GM12878 (cell line): ENCODE measurements around the gene SFI1. TPM values are rescaled to one million over a fixed set of nuclear protein-coding genes. Genes with fewer than 3 reads are reported as not detected.

ENCODE experiments used
- ATAC-seq: fragments of 200-7000 bp; cut with Tn5 transposase; 3 replicates; pipeline ENCODE4 v1.9.1; 2020; ENCODE audit warnings: mild to moderate bottlenecking, moderate library complexity
- BruUV-seq: library from RNA; stranded (reverse); fragments of 400-500 nt; replicated peaks from 2 replicates; lab custom pipeline; 2021; lab: Mats Ljungman, UMichigan
- CTCF ChIA-PET: fragments of 300-600 bp; sonication (Branson Sonifier 250); formaldehyde crosslinking; extraction: SDS; loops from one replicate; lab custom pipeline; 2021; ENCODE audit warnings: inconsistent platforms; lab: Yijun Ruan, JAX
- POLR2A ChIA-PET: fragments of 350-600 bp; formaldehyde crosslinking; extraction: SDS; loops from one replicate; lab custom pipeline; 2021; ENCODE audit warnings: inconsistent platforms; lab: Charles Lee
- RAD21 ChIA-PET: fragments of 300-600 bp; sonication (Branson Sonifier 250); formaldehyde crosslinking; loops from one replicate; lab custom pipeline; 2023; ENCODE audit warnings: antibody characterized with exemption; ENCODE audit not compliant: unreplicated experiment; lab: Charles Lee
- SMC1A ChIA-PET: fragments of 300-600 bp; sonication (Branson Sonifier 250); formaldehyde crosslinking; loops from one replicate; lab custom pipeline; 2023; ENCODE audit not compliant: unreplicated experiment, uncharacterized antibody; lab: Charles Lee
- DNase-seq: peaks from one replicate; pipeline ENCODE4 v3.0.0-alpha.2; 2011; ENCODE audit warnings: low read depth, low spot score
- FAIRE-seq: peaks from 3 replicates; lab custom pipeline; 2011; peaks lifted over from hg19 to GRCh38; lab: Jason Lieb, UNC
- H2AFZ ChIP-seq: 2 replicates; pipeline ENCODE4 v1.6.0; 2011; ENCODE audit warnings: low read depth, low read length, control low read depth; ENCODE audit not compliant: control insufficient read depth
- H3K27ac ChIP-seq: 2 replicates; pipeline ENCODE4 v1.5.1; 2011; ENCODE audit warnings: control low read depth; ENCODE audit not compliant: control insufficient read depth, insufficient read depth
- H3K27me3 ChIP-seq, 2 experiments: replicated peaks in 1 of 2; 2 replicates each; pipeline versions ENCODE4 v1.6.0 to v1.6.1; 2011; ENCODE audit warnings: low read length in 1 of 2; ENCODE audit not compliant: control insufficient read depth in 2 of 2, insufficient read depth in 2 of 2
- H3K36me3 ChIP-seq, 2 experiments: 2 replicates each; pipeline ENCODE4 v1.5.1; 2011; ENCODE audit warnings: low read length in 1 of 2; ENCODE audit not compliant: control insufficient read depth in 2 of 2, insufficient read depth in 2 of 2
- H3K4me1 ChIP-seq: 2 replicates; pipeline ENCODE4 v1.6.1; 2011; ENCODE audit warnings: mild to moderate bottlenecking, low read length, moderate library complexity, mixed read lengths; ENCODE audit not compliant: control insufficient read depth, insufficient read depth
- H3K4me2 ChIP-seq: 2 replicates; pipeline ENCODE4 v1.6.0; 2011; ENCODE audit warnings: control low read depth; ENCODE audit not compliant: control insufficient read depth, insufficient read depth
- H3K4me3 ChIP-seq: fragments of 200-600 bp; sonication (generic); 2 replicates; pipeline ENCODE4 v1.5.1; 2016
- H3K79me2 ChIP-seq: 2 replicates; pipeline ENCODE4 v1.6.0; 2011; ENCODE audit warnings: low read length; ENCODE audit not compliant: control insufficient read depth, insufficient read depth
- H3K9ac ChIP-seq: 2 replicates; pipeline ENCODE4 v1.8.0; 2011; ENCODE audit warnings: low read length, control low read depth, mixed read lengths; ENCODE audit not compliant: control insufficient read depth, insufficient read depth
- H3K9me3 ChIP-seq: replicated peaks from 3 replicates; pipeline ENCODE4 v1.5.1; 2011; ENCODE audit warnings: mild to moderate bottlenecking, low read length; ENCODE audit not compliant: control insufficient read depth, insufficient read depth
- H4K20me1 ChIP-seq: 2 replicates; pipeline ENCODE4 v1.6.0; 2011; ENCODE audit not compliant: control insufficient read depth, insufficient read depth
- IKZF1 ChIP-seq: fragments of 450-650 bp; conservative IDR thresholded peaks from 2 replicates; pipeline ENCODE4 v1.6.1; 2017; ENCODE audit warnings: antibody characterized with exemption, mild to moderate bottlenecking
- KAT2A ChIP-seq: conservative IDR thresholded peaks from 2 replicates; pipeline ENCODE4 v1.6.1; 2011; ENCODE audit warnings: low read depth, low read length; ENCODE audit not compliant: control insufficient read depth
- PML ChIP-seq: IDR thresholded peaks from 2 replicates; pipeline ENCODE4 v1.6.1; 2012; ENCODE audit warnings: low read length, inconsistent platforms
- POLR2AphosphoS2 ChIP-seq: IDR thresholded peaks from 2 replicates; pipeline ENCODE4 v1.6.1; 2011; ENCODE audit warnings: low read depth, mild to moderate bottlenecking, low read length, improper control_type of control experiment, moderate library complexity
- SREBF2 ChIP-seq: IDR thresholded peaks from 2 replicates; pipeline ENCODE4 v1.6.1; 2012; ENCODE audit warnings: mild to moderate bottlenecking, low read length
- WGBS: methylation state at CpG from one replicate; pipeline ENCODE4 v1.1.6; 2016; ENCODE audit warnings: low lambda C conversion rate; ENCODE audit not compliant: insufficient replicate concordance, insufficient coverage; ENCODE audit errors: missing lambda C conversion rate; 5-methylcytosine and 5-hydroxymethylcytosine counted together
- in situ Hi-C: fragments of 300-500 bp; cut with MboI; formaldehyde crosslinking; loops from 9 replicates; pipeline ENCODE4 v1.14.3; 2018; ENCODE audit warnings: mixed read lengths
- intact Hi-C: fragments of 100-400 bp; cut with micrococcal nuclease; formaldehyde crosslinking; loops from one replicate; pipeline ENCODE4 v1.14.2; 2022; ENCODE audit not compliant: unreplicated experiment
- polyA plus RNA-seq, 11 experiments: library from polyadenylated mRNA; depleted of rRNA in 4 of 11; unstranded in 6 of 11; stranded (reverse) in 5 of 11; fragments of >200 nt; fragmentation: Nextera tagmentation in 4 of 11; fragmentation: Illumina TruSeq in 1 of 11; extraction: Ambion mirVana in 4 of 11; extraction: Trizol in 1 of 11; gene quantifications; 1 replicate in 1 of 11; 2 replicates in 10 of 11; pipeline versions ENCODE4 v1.2.1 to v1.2.3, GENCODE V29; 2011 to 2016; ENCODE audit warnings: inconsistent platforms in 2 of 11, missing spikeins in 2 of 11, low read depth in 1 of 11
- total RNA-seq, 4 experiments: library from RNA; depleted of rRNA in 3 of 4; stranded (reverse); fragments of >200 nt in 3 of 4; fragmentation: Illumina TruSeq in 1 of 4; extraction: Trizol in 1 of 4; gene quantifications; 2 replicates each; pipeline versions ENCODE4 v1.2.1 to v1.2.3, GENCODE V29; 2013 to 2021
- TF ChIP-seq, protein P1 (sequence below): fragments of 450-650 bp; IDR thresholded peaks from 2 replicates; pipeline ENCODE4 v1.6.1; 2017; ENCODE audit warnings: mild to moderate bottlenecking
- TF ChIP-seq, protein P2 (sequence below): fragments of 450-650 bp; IDR thresholded peaks from 2 replicates; pipeline ENCODE4 v1.6.1; 2017; ENCODE audit warnings: antibody characterized with exemption, mild to moderate bottlenecking, moderate library complexity

SFI1 gene
- total and polyA plus RNA-seq, 10 of the 15 experiments (the other 5 are each of a cell fraction or from before 2014, with no cell fraction given) = 6.3 to 70.1 (median 30.4) TPM

GRCh38 chr22:31620756-31621480 lies 124.6 kb downstream of the SFI1 start:
- no peak overlapping the region for H3K9ac ChIP-seq
- peaks cover 11% of the 10 kb centered on the region for H3K4me1 ChIP-seq
- 87% methylated on average over 17 of the region's 20 CpGs for WGBS
- no peak for TF ChIP-seq SREBF2
- TF ChIP-seq, protein P1, sequence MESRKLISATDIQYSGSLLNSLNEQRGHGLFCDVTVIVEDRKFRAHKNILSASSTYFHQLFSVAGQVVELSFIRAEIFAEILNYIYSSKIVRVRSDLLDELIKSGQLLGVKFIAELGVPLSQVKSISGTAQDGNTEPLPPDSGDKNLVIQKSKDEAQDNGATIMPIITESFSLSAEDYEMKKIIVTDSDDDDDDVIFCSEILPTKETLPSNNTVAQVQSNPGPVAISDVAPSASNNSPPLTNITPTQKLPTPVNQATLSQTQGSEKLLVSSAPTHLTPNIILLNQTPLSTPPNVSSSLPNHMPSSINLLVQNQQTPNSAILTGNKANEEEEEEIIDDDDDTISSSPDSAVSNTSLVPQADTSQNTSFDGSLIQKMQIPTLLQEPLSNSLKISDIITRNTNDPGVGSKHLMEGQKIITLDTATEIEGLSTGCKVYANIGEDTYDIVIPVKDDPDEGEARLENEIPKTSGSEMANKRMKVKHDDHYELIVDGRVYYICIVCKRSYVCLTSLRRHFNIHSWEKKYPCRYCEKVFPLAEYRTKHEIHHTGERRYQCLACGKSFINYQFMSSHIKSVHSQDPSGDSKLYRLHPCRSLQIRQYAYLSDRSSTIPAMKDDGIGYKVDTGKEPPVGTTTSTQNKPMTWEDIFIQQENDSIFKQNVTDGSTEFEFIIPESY = no peak
- TF ChIP-seq POLR2AphosphoS2 = peak; percentile 46; the same call in 1 of the 2 replicates
- TF ChIP-seq, protein P2, sequence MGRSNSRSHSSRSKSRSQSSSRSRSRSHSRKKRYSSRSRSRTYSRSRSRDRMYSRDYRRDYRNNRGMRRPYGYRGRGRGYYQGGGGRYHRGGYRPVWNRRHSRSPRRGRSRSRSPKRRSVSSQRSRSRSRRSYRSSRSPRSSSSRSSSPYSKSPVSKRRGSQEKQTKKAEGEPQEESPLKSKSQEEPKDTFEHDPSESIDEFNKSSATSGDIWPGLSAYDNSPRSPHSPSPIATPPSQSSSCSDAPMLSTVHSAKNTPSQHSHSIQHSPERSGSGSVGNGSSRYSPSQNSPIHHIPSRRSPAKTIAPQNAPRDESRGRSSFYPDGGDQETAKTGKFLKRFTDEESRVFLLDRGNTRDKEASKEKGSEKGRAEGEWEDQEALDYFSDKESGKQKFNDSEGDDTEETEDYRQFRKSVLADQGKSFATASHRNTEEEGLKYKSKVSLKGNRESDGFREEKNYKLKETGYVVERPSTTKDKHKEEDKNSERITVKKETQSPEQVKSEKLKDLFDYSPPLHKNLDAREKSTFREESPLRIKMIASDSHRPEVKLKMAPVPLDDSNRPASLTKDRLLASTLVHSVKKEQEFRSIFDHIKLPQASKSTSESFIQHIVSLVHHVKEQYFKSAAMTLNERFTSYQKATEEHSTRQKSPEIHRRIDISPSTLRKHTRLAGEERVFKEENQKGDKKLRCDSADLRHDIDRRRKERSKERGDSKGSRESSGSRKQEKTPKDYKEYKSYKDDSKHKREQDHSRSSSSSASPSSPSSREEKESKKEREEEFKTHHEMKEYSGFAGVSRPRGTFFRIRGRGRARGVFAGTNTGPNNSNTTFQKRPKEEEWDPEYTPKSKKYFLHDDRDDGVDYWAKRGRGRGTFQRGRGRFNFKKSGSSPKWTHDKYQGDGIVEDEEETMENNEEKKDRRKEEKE = no peak
- no peak for TF ChIP-seq KAT2A
- no peak for TF ChIP-seq IKZF1
- TF ChIP-seq PML = no peak
- TF ChIP-seq, all 136 proteins: peak for 1
- no peaks in the 10 kb centered on the region for H3K27me3 ChIP-seq
- H4K20me1 ChIP-seq = peaks cover 6% of the 10 kb centered on the region; the same call in 1 of the 2 replicates
- H2AFZ ChIP-seq = no peak overlapping the region
- ChIA-PET RAD21 (no interaction called here), CTCF (no interaction called here), SMC1A (interaction anchor here (1.0 kb wide), 1 partner anchor 10 kb away, joined by 4 read pairs; no protein-coding TSS in a partner anchor), POLR2A (no interaction called here)
- no TSS peak for BruUV-seq
- no peak for FAIRE-seq
- ATAC-seq = no peak
- in situ Hi-C loops (no loop called here), intact Hi-C loops (no loop called here)
- no peak for DNase-seq
- no peak overlapping the region for H3K27ac ChIP-seq
- no peak overlapping the region for H3K4me2 ChIP-seq
- H3K79me2 ChIP-seq = peaks cover 11% of the 10 kb centered on the region
- H3K4me3 ChIP-seq = no peak overlapping the region
- H3K36me3 ChIP-seq = peaks cover 25 to 76% of the 10 kb centered on the region in 2 experiments
- no peaks in the 10 kb centered on the region for H3K9me3 ChIP-seq
